GM21423 (cell line): Measurements from ENCODE around the gene EHBP1L1.

Experiments
- ATAC-seq: cut with Tn5 transposase; IDR thresholded peaks from one replicate; pipeline ENCODE4 v1.9.1; 2021; ENCODE audit warnings: mild to moderate bottlenecking, moderate library complexity; ENCODE audit not compliant: unreplicated experiment

The EHBP1L1 gene

GRCh38 chr11:65613091-65613928 lies 37.5 kb downstream of the EHBP1L1 start:
- ATAC-seq = no peak

- peak; percentile 76 for ATAC-seq
These were observed 39.5 kb downstream of the EHBP1L1 start, which contains the start of gene PCNX3 for GRCh38 chr11:65615229-65615949. TSS of gene PCNX3 (plus strand) at chr11:65615776. CDS start at chr11:65616312, 536 bp downstream.

GRCh38 chr11:65615950-65616574 lies 40.2 kb downstream of the EHBP1L1 start:
- peak; percentile 1 for ATAC-seq

DNA sequence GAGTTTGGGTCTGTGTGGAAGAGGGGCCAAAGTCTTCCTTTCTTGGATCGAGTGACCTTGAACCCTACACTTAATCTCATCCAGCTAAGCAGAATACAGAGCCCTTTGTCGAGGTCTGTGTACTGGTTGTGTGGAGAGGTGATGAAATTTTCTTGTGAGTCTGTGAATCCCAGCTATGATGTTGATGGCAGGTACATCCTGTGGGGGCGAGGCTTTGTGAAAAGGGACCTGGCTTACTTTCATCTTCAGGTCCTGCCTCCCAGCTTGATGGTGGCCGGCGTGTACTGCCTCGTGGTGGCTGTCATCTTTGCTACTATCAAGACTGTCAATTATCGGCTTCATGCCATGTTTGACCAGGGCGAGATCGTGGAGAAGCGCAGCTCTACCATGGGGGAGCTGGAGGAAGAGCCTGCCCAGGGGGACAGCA lies 40.7 kb downstream of the EHBP1L1 start:
- no peak for ATAC-seq

DNA sequence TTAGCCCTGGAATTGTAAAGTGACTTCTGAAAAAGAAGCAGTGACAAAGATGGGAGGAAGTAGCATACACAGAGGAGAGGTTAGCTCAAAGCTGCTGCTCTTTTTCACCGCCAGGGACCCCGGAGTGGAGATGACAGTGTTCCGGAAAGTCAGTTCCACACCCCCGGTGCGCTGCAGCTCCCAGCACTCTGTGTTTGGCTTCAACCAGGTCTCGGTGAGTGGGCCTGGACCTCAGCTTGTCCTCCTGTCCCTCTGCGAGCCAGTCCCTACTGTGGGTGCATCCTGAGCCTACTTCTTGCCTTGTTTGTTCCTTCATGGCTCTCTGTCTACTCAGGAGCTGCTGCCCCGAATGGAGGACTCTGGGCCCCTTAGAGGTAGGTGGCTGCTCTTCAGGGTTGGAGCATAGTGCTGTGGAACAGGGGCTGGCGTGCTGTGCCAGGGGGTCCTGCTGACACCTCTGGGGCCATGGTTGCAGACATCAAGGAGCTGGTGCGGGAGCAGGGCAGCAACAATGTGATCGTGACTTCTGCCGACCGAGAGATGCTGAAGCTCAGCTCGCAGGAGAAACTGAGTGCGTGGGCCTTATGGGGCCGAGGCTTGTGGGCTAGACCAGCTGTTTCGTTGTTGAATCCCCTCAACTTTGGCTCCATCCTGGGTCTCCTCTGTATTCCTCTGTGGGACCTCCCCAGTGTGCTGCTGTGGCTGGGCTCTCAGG lies 41.4 kb downstream of the EHBP1L1 start:
- ATAC-seq = no peak

DNA sequence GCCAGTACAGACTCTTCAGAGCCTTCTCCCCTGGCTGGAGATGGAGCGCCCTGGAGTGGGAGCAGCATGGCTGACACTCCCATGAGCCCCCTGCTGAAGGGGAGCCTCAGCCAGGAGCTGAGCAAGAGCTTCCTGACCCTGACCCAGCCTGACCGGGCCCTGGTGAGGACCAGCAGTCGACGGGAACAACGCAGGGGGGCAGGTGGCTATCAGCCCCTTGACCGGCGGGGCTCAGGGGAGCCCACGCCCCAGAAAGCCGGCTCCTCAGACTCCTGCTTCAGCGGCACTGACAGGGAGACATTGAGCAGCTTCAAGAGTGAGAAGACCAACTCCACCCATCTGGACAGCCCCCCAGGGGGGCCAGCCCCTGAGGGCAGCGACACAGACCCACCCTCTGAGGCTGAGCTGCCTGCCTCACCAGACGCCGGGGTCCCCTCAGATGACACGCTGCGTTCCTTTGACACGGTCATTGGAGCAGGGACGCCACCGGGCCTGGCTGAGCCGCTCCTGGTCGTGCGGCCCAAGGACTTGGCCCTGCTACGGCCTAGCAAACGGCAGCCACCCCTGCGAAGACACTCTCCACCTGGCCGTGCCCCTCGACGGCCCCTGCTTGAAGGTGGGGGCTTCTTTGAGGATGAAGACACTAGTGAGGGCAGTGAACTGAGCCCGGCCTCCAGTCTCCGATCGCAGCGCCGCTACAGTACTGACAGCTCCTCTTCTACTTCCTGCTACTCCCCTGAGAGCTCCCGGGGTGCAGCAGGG lies 42.3 kb downstream of the EHBP1L1 start:
- no peak for ATAC-seq

DNA sequence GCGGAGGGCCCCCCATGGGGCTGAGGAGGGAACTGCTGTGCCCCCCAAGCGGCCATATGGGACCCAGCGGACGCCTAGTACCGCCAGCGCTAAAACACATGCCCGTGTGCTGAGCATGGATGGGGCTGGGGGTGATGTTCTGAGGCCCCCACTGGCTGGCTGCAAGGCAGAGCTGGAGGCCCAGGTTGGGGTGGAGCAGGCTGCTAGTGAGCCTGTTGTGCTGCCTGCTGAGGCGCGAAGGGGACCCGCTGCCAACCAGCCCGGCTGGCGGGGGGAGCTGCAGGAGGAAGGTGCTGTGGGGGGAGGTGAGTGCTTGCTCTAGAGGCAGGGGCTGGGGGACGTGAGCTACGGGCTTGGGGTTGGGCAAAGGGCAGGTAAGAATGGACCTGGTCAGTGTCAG lies 42.9 kb downstream of the EHBP1L1 start:
- no peak for ATAC-seq

DNA sequence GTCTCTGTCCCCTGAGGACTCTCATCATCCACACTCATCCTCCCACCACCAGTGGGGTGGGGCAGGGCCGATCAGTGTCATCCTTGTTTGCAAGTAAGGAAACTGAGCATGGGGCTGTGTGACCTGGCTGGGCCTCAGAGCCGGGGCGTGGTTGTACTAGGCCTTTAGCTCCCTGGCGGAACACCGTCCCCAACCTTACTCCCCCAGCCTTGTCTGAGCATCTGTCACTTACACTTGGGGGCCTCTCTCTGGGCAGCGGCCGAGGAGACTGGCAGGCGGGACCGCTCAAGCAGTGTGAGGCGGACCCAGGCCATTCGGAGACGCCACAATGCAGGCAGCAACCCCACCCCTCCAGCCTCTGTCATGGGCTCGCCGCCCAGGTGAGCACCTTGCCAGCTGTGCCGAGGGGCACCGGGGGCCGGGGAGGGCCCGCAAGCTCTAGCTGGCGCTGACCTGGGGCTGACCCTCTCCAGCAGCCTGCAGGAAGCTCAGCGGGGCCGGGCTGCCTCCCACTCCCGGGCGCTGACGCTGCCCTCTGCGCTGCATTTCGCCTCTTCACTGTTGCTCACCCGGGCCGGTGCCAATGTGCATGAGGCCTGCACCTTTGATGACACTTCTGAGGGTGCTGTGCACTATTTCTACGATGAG lies 43.6 kb downstream of the EHBP1L1 start:
- no peak for ATAC-seq

DNA sequence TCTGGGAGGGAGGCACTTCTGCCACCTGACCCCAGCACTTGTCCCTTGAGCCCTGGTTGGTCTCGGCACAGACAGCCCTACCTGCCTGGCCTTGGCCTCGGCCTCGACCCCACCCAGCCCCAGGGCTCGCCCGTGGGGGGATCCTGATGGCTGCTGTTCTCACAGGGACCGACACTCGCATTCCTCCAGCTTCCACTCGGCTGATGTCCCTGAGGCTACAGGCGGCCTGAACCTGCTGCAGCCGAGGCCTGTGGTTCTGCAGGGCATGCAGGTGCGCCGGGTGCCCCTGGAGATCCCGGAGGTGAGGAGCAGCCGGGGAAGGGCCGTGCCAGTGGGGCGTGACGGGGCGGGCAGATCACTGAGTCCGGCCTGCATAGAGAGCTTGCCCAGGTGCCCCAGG lies 44.8 kb downstream of the EHBP1L1 start:
- ATAC-seq = no peak

DNA sequence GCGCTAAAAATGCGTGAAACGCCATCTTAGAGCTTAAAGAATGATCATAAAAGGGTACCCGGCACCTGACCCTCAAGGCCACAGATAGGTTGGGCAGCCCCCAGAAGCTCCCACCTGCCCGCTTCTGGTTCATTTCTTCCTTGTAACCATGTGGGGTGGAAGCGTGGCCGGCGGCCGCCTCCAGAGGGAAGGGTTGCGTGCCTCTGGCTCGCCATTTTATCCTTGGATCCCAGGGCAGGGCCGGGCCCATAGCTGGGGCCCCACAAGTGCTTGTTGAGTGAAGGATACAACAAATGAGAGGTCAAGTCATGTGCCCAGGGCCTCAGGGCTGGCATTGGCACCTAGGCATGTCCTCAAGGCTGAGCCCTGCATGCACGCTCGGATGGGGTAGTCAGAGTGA lies 45.6 kb downstream of the EHBP1L1 start:
- no peak for ATAC-seq

DNA sequence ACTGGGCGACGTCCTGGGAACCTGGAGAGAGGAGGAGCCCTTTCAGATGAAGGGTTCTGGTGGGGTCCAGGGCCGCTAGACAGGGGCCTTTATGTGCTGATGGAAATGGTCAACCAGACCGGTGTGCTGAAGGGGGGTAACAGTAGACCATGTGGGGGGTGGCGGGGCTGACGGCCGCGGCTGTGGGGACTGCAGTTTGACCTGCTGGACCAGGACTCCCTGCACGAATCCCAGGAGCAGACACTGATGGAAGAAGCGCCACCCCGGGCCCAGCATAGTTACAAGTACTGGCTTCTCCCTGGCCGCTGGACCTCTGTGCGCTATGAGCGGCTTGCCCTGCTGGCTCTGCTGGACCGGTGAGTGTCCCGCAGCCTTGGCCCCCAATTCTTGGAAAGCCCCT lies 46.2 kb downstream of the EHBP1L1 start:
- ATAC-seq = no peak

DNA sequence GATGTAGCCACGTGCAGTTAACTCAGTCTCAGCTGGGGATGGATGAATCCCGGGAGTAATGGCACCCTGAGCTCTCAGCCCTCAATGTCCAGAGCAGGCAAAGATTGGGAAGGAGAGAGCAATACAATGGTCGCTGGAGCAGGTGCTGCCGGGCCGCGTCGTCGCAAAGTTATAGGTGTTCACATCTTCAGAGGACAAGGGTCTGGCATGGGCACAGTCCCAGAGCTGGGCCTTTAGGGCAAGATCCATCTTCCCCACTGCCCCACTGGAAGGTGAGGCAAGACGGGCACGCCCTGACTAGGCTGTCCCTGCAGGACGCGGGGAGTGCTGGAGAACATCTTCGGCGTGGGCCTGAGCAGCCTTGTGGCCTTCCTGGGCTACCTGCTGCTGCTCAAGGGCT lies 47.3 kb downstream of the EHBP1L1 start:
- ATAC-seq = no peak

DNA sequence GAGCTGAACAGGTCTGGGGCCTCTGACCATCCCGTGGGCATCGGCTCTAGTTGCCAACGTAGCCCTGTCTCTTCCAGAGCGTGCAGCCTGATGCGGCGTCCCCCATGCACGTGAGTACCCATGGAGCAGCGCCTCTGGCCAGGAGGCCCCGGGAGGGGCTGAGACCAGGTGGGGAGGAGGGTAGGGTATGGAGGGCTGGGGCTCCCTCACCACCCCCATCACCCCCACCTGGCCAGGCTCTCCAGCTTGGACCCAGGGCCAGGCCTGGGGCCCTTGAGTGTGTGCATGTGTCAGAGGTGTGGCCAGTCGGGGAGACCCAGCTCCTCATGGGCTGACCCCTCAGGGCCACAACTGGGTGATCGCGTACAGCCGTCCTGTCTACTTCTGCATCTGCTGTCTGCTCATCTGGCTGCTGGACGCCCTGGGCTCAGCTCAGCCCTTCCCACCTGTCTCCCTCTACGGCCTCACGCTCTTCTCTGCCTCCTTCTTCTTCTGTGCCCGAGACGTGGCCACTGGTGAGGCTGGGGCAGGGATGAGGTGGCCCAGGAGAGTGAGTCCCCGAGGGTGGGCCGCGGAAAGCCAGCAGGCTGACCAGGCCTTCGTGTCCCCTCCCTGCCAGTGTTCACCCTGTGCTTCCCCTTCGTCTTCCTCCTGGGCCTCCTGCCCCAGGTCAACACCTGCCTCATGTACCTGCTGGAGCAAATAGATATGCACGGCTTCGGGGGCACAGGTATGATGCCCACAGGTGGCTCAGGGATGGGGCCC lies 48.2 kb downstream of the EHBP1L1 start:
- ATAC-seq = no peak

- no peak for ATAC-seq
These were observed 49.2 kb downstream of the EHBP1L1 start for GRCh38 chr11:65624931-65625627.

DNA sequence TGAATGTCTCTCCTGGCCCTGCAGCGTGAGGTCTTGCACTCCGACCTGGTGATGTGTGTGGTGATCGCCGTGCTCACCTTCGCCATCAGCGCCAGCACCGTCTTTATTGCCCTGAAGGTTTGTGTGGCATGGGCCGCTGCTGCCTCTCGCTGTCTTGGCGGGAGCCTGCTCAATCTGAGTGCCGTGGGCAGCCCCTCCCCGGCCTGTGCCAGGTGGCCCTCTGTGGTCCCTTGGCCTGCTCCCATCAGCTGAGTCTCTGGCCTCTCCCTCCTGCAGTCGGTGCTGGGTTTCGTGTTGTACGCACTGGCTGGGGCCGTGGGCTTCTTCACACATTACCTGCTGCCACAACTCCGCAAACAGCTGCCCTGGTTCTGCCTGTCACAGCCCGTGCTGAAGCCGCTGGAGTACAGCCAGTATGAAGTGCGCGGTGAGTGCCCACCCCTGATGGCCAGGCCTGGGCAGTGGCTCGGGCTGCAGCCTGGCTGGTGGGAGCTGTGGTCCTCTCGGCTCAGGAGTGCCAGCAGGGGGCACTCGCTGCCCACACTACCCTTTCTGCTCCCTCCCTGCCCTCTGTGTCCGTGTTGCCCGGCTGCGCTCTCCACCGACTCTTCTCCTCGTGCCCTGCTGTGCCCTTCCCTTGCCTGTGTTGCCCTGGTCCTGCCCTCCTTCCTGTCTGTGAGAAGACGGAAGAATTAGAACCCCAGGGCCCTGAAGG lies 49.9 kb downstream of the EHBP1L1 start:
- ATAC-seq = no peak

DNA sequence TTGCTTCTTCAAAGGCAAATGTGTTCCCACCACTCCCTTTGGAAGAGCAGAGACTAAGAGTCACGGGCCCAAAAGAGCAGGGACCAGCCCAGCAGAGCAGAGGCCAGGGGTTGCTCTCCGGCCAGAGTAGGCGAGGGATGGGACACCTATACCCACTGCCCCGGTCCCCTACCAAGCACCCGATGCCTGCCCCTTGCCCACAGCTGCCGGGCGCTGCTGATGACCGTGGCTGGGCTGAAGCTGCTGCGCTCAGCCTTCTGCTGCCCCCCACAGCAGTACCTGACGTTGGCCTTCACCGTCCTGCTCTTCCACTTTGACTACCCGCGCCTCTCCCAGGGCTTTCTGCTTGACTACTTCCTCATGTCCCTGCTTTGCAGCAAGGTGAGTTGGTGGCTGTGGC lies 51.3 kb downstream of the EHBP1L1 start:
- ATAC-seq = no peak

GRCh38 chr11:65629579-65629978 lies 53.7 kb downstream of the EHBP1L1 start:
- ATAC-seq = no peak

DNA sequence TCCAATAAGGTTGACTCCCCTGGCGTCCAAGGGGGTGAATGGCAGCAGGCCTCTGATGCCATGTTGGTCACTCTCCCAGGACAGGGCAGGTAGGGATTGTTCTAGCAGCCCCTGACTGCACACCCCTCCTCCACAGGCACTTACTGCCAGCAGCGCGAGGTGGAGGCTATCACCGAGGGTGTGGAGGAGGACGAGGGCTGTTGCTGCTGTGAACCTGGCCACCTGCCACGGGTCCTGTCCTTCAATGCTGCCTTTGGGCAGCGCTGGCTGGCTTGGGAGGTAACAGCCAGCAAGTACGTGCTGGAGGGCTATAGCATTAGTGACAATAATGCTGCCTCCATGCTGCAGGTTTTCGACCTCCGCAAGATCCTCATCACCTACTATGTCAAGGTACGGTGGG lies 54.4 kb downstream of the EHBP1L1 start:
- ATAC-seq = no peak
